ENCODE results near the gene PLEKHG5. TPM values are rescaled to one million over a fixed set of nuclear protein-coding genes. Genes with fewer than 3 reads are reported as not detected.
"Not testable (repeated sequence)": the region's sequence is repeated elsewhere in the genome, so short reads cannot be mapped to it uniquely, and the experiment has no call there.

The PLEKHG5 gene
- total and polyA plus RNA-seq, 2 experiments from 2014 or later, result 9.6 to 34.8 TPM

DNA sequence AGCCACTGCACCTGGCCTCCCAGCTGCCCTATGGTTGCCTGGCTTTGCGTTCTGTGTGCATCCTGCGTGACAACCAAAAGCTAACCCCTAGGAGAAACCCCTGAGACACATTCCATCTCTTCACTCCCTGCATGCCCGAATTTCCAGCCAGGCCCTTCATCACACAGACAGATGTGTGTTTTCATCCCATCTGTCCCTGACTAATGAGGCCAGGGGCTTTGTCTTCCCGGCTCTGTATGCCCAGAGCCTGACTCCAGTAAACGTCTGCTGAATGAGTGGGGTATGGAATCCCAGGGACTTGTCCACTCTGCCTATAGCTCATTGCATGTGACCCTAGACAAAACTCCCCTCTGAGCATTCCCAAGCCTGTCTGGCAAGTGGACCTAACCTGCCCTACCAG is 57.3 kb downstream of the PLEKHG5 start:
- DNase-seq (ENCODE audit: low read depth in 1 of 2, low spot score in 1 of 2), result no peak
- H3K4me3 ChIP-seq, result no peak overlapping the region
- no peaks in the 10 kb centered on the region for H3K9me3 ChIP-seq (ENCODE audit: low read depth)
- peaks cover 17% of the 10 kb centered on the region for H3K27me3 ChIP-seq
- no peaks in the 10 kb centered on the region for H3K4me1 ChIP-seq (ENCODE audit: low read depth)
- no peak overlapping the region for H3K27ac ChIP-seq
- TF ChIP-seq, protein P1, sequence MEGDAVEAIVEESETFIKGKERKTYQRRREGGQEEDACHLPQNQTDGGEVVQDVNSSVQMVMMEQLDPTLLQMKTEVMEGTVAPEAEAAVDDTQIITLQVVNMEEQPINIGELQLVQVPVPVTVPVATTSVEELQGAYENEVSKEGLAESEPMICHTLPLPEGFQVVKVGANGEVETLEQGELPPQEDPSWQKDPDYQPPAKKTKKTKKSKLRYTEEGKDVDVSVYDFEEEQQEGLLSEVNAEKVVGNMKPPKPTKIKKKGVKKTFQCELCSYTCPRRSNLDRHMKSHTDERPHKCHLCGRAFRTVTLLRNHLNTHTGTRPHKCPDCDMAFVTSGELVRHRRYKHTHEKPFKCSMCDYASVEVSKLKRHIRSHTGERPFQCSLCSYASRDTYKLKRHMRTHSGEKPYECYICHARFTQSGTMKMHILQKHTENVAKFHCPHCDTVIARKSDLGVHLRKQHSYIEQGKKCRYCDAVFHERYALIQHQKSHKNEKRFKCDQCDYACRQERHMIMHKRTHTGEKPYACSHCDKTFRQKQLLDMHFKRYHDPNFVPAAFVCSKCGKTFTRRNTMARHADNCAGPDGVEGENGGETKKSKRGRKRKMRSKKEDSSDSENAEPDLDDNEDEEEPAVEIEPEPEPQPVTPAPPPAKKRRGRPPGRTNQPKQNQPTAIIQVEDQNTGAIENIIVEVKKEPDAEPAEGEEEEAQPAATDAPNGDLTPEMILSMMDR (IDR thresholded peaks at IDR 0.05; ENCODE audit: low read depth, low read length), result no peak
- H3K36me3 ChIP-seq, result no peaks in the 10 kb centered on the region

DNA sequence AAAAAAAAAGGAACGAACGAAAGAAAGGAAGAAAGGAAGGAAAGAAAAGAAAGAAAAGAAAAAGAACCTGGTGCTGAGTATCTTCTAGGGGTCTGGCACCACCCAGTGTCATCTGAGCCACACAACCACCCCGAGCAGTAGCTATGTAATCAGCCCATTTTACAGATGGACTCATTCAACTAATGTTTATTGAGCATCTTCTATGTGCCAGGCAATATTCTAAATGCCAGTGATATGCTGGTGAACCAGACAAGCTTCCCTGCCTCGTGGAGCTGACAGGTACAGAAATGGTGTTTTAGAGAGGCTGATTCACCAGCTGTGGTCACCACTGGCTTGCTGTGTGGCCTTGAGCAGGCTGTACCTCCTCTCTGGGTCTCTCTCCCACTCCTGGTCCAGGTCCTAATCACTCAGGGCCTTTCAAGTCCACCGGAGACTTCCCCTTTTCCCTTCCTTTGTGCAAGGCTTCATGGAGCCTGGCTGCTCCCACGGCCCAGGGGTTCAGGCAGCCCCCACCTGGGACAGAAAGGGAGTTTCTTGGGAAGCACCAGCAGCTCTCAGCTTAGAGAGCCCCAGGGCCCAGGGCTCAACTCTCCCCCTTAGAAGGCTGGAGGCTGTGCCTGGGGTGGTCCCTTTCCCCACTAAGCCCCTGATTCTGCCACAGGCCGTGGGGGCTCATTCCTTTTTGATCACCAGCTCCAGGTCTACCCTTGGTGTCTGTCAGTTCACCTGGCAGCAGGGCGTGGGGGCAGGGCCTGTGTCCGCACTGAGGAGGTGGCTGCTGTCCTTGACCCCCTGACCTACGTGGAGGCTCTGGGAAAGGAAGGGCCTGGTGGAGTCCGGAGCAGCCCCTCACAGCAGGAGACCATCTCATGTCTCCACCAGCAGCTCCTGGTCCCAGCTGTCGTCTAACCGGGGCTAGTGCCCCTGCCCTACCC is 59.6 kb downstream of the PLEKHG5 start:
- DNase-seq (ENCODE audit: low read depth in 1 of 2, low spot score in 1 of 2); H3K36me3 ChIP-seq; H3K4me3 ChIP-seq; H3K27ac ChIP-seq; H3K9me3 ChIP-seq (ENCODE audit: low read depth); H3K4me1 ChIP-seq (ENCODE audit: low read depth): not testable (repeated sequence)
- peaks cover 24% of the 10 kb centered on the region for H3K27me3 ChIP-seq

DNA sequence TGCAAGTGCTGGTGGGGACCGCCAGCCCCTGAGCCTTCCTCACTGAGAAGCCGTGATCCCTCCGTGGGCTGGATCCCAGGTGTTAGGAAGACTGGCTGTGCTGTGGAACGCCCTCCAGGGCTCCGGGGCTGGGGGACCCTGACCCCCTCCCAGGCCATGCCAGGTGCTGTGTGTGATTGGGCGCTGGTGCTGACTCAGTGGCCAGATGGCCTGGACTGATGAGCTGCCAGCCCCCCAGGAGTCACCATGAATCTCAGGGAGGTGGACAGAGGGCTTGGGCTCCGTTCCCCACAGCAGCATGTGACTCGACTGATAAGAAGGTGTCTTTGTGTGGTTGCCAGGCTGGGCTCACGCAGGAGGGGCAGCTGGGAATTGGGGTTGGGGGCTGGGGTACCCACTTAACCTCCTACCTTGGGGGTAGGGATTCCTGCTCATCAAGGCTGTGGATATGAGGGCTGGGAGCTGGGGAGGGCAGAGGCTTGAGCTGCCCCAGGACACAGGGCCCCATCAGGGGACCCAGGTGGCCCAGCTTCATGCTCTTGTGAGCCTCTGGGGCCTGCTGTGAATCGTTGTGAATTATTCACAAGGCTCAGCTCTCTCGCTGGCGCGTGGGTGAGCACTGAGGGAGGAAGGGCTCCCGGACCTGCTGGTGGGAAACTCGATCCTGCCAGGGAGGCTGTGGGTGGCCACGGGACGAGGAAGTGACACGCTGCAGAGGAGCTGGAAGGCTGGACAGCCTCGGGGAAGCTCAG is 61.6 kb downstream of the PLEKHG5 start:
- DNase-seq (ENCODE audit: low read depth in 1 of 2, low spot score in 1 of 2), result not testable (repeated sequence)

DNA sequence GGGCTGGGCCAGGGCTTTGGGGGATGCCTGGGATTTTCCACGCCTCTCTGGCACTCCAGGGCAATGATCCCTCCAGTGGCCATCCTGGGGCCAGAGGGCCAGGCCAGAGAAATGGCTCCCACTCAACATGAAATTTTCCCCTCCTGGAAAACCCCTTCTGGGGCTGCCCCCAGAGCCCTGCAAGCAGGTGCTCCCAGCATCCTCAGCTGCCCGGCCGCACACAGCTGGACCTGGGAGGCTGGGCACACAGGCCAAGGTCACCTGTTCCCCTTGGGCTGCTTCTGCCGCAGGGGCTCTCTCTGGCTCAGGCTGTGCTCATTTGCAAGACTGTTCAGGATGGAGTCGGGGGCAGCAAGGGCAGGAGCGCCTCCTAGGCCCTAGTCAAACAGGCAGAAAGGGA is 63.0 kb downstream of the PLEKHG5 start:
- H3K36me3 ChIP-seq; H3K4me1 ChIP-seq (ENCODE audit: low read depth); H3K4me3 ChIP-seq; DNase-seq (ENCODE audit: low read depth in 1 of 2, low spot score in 1 of 2); H3K9me3 ChIP-seq (ENCODE audit: low read depth); H3K27ac ChIP-seq: not testable (repeated sequence)
- peaks cover 47% of the 10 kb centered on the region for H3K27me3 ChIP-seq

More for the DNA sequence above, 61.6 kb downstream of the PLEKHG5 start:
- not testable (repeated sequence) for H3K9me3 ChIP-seq (ENCODE audit: low read depth); H3K4me3 ChIP-seq; H3K27ac ChIP-seq; H3K36me3 ChIP-seq; H3K4me1 ChIP-seq (ENCODE audit: low read depth)
- H3K27me3 ChIP-seq, result peaks cover 34% of the 10 kb centered on the region

DNA sequence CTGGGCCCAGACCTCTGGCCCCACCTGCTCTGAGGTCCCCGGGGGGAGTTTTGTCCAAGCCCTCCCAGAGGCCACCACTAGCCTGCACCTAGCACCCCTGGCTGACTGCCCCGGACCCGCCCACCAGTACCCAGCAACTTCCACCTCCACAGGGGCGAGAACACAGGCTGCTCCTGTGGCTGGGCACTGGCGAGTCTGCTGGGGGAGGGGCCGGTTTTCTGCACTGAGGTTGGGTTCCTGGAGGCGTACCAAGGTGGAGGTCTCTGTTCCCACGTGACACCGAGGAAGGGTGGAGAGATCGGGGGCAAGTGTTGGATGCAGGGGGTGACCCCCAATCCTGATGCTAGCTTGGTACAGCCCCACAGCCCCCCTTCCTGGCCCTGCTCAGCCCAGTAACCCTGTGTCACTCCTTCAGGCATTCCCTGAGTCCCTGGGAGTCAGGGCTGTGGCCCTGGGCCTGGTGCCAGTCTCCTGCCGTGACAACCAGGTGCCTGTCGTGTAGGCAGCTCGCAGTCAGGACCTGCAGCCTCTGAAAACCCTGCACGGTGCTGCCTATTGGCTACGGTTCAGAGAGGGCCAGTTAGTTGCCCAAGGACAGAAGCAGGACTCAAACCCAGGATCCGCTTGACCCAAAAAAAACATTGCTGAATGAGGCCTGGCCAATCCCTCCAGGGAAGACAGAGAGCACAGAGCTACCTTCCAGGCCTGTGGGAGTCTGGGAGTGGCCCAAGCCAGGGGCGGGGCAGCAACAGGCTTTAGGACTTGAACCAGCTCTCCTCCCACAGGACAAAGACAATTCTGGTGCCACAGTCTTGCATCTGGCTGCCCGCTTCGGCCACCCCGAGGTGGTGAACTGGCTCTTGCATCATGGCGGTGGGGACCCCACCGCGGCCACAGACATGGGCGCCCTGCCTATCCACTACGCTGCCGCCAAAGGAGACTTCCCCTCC is 63.8 kb downstream of the PLEKHG5 start:
- peaks cover 55% of the 10 kb centered on the region for H3K27me3 ChIP-seq

DNA sequence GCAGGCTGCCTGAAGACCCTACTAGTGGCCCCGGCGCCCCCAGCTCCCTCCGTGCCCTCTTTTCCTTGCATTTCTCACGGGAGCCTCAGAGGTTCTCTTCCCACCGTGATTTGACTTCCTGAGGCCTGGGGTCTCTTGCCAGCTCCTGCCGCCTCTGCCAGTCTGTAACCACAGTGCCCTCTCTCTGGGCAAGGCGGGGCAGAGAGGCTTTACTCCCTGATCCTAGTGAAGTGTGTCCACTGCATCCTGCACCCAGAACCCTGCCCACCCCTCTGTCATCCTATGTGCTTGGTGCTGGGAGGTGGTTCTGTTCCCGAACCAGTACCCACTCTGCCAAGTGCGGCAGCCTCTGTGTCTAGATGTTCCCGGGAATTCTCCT is 64.5 kb downstream of the PLEKHG5 start:
- Histone ChIP-seq H3K27ac (no peak overlapping the region), H3K9me3 (ENCODE audit: low read depth) (no peaks in the 10 kb centered on the region), H3K4me3 (no peak overlapping the region), H3K36me3 (no peaks in the 10 kb centered on the region), H3K27me3 (peaks cover 62% of the 10 kb centered on the region), H3K4me1 (ENCODE audit: low read depth) (no peaks in the 10 kb centered on the region)
- DNase-seq (ENCODE audit: low read depth in 1 of 2, low spot score in 1 of 2), result no peak
- TF ChIP-seq, protein P1 (IDR thresholded peaks at IDR 0.05; ENCODE audit: low read depth, low read length), result no peak

More for the DNA sequence above, 63.8 kb downstream of the PLEKHG5 start:
- no peak for DNase-seq (ENCODE audit: low read depth in 1 of 2, low spot score in 1 of 2)
- TF ChIP-seq, protein P1 (IDR thresholded peaks at IDR 0.05; ENCODE audit: low read depth, low read length), result no peak
- H3K4me3 ChIP-seq, result no peak overlapping the region
- no peak overlapping the region for H3K27ac ChIP-seq
- no peaks in the 10 kb centered on the region for H3K36me3 ChIP-seq
- no peaks in the 10 kb centered on the region for H3K4me1 ChIP-seq (ENCODE audit: low read depth)
- no peaks in the 10 kb centered on the region for H3K9me3 ChIP-seq (ENCODE audit: low read depth)

Measured in cardiac muscle cell (in vitro differentiated cells and primary cell).